Measurements from ENCODE around the gene USP12. TPM values are rescaled to one million over a fixed set of nuclear protein-coding genes. Genes with fewer than 3 reads are reported as not detected.

USP12 gene
- total and polyA plus RNA-seq, 4 donors: 5.7 to 43.7 (median 11.9) TPM

- peak overlapping the region; percentile 64 for H3K27ac ChIP-seq (ENCODE audit: low read depth in 1 of 2, low read length in 2 of 2)
These were observed 61.4 kb downstream of the USP12 start for GRCh38 chr13:27110056-27110746.

More at GRCh38 chr13:27110056-27110746, 61.4 kb downstream of the USP12 start:
- peaks cover 0 to 7% (median 4%) of the 10 kb centered on the region in 4 donors for H3K36me3 ChIP-seq (ENCODE audit: control insufficient read depth in 4 of 4, insufficient read depth in 3 of 4, low read depth in 1 of 4, low read length in 3 of 4)
- H3K4me1 ChIP-seq (ENCODE audit: control insufficient read depth in 4 of 4, insufficient read depth in 4 of 4, low read length in 3 of 4): peaks cover 0 to 6% (median 3%) of the 10 kb centered on the region in 4 donors
- H3K9ac ChIP-seq (ENCODE audit: low read depth in 1 of 2, low read length in 2 of 2): no peak overlapping the region
- DNase-seq (ENCODE audit: low spot score): no peak
- TF ChIP-seq MAX (IDR thresholded peaks at IDR 0.05): no peak
- no peak for TF ChIP-seq FOXA1 (IDR thresholded peaks at IDR 0.05)
- TF ChIP-seq EGR1 (IDR thresholded peaks at IDR 0.05; ENCODE audit: low read depth in 2 of 2): peak in 1 of 2 donors; percentile 17
- TF ChIP-seq JUND (IDR thresholded peaks at IDR 0.05): peak; percentile 66 to 84
- no peak for TF ChIP-seq ATF3 (IDR thresholded peaks at IDR 0.05)
- TF ChIP-seq FOXA2 (IDR thresholded peaks at IDR 0.05): no peak
- TF ChIP-seq TAF1 (conservative IDR thresholded peaks at IDR 0.05): no peak
- no peak for TF ChIP-seq NR2F2 (IDR thresholded peaks at IDR 0.05)
- no peak for TF ChIP-seq ZBTB33 (IDR thresholded peaks at IDR 0.05)
- peak; percentile 15 for TF ChIP-seq YY1 (IDR thresholded peaks at IDR 0.05)
- TF ChIP-seq RXRA (IDR thresholded peaks at IDR 0.05): peak; percentile 48 to 71
- TF ChIP-seq REST (IDR thresholded peaks at IDR 0.05): no peak
- TF ChIP-seq CTCF (IDR thresholded peaks at IDR 0.05; ENCODE audit: low read depth, low read length, missing input control): no peak
- TF ChIP-seq HNF4A (conservative IDR thresholded peaks at IDR 0.05): peak in 1 of 2 donors; percentile 39
- no peak for TF ChIP-seq HNF4G (IDR thresholded peaks at IDR 0.05)
- TF ChIP-seq RAD21 (IDR thresholded peaks at IDR 0.05): peak in 1 of 2 donors; percentile 6
- no peak for TF ChIP-seq GABPA (IDR thresholded peaks at IDR 0.05 in 1 of 2, conservative IDR thresholded peaks at IDR 0.05 in 1 of 2)
- no peak for TF ChIP-seq SP1 (IDR thresholded peaks at IDR 0.05)
- 96% methylated on average over 3 of the region's 3 CpGs for WGBS
- H3K4me3 ChIP-seq (ENCODE audit: low read depth in 1 of 3, low read length in 3 of 3): no peak overlapping the region
- no peaks in the 10 kb centered on the region for H3K27me3 ChIP-seq (ENCODE audit: control insufficient read depth in 4 of 4, insufficient read depth in 4 of 4, low read length in 3 of 4)
- H3K9me3 ChIP-seq (ENCODE audit: control insufficient read depth in 4 of 4, low read length in 3 of 4): no peaks in the 10 kb centered on the region

Data from liver (tissue), 9 donors.